ENCODE measurements around the gene TSPAN3. TPM values are rescaled to one million over a fixed set of nuclear protein-coding genes. Genes with fewer than 3 reads are reported as not detected.

The TSPAN3 gene
- total RNA-seq, 2 experiments from 2014 or later: 35.2 to 47.2 TPM

GRCh38 chr15:77094397-77095030, 23.6 kb upstream of the TSPAN3 start:
- TF ChIP-seq EZH2phosphoT487 (IDR thresholded peaks at IDR 0.05; ENCODE audit: borderline replicate concordance, low read depth, low read length) (no peak), CTCF (conservative IDR thresholded peaks at IDR 0.05; ENCODE audit: low read length) (peak; percentile 66)
- no peaks in the 10 kb centered on the region for H3K9me2 ChIP-seq (ENCODE audit: insufficient read depth, low read length)
- peak; percentile 12 for DNase-seq (ENCODE audit: low spot score)
- no peaks in the 10 kb centered on the region for H3K4me1 ChIP-seq (ENCODE audit: insufficient read depth, low read length, poor library complexity, severe bottlenecking)
- H4K20me1 ChIP-seq (ENCODE audit: insufficient read depth, low read length): no peaks in the 10 kb centered on the region
- ChIA-PET CTCF (ENCODE audit: unreplicated experiment) (no interaction called here), POLR2A (interaction anchor here (0.5 to 0.6 kb wide), 3 partner anchors 14 to 1190 kb away, joined by 3 read pairs; no protein-coding TSS in a partner anchor)
- intact Hi-C loops (cut with micrococcal nuclease; ENCODE audit: unreplicated experiment): no loop called here
- no peaks in the 10 kb centered on the region for H3K9me3 ChIP-seq (ENCODE audit: low read length)
- H3K79me2 ChIP-seq (ENCODE audit: insufficient read depth, low read depth, low read length): no peaks in the 10 kb centered on the region
- no peaks in the 10 kb centered on the region for H3K36me3 ChIP-seq (ENCODE audit: insufficient read depth, low read length)
- H3K4me2 ChIP-seq (ENCODE audit: low read length): no peak overlapping the region
- BruUV-seq (replicated peaks): no TSS peak
- no peak overlapping the region for H3K27ac ChIP-seq (ENCODE audit: low read depth, low read length, poor library complexity, severe bottlenecking)
- no peak overlapping the region for H3K4me3 ChIP-seq (ENCODE audit: low read depth, low read length, poor library complexity, severe bottlenecking)
- no peak overlapping the region for H2AFZ ChIP-seq (ENCODE audit: low read length)

GRCh38 chr15:77093436-77093835, 22.5 kb upstream of the TSPAN3 start:
- no peak overlapping the region for H3K4me2 ChIP-seq (ENCODE audit: low read length)
- no peaks in the 10 kb centered on the region for H3K9me2 ChIP-seq (ENCODE audit: insufficient read depth, low read length)
- BruUV-seq (replicated peaks): no TSS peak
- H3K4me3 ChIP-seq (ENCODE audit: low read depth, low read length, poor library complexity, severe bottlenecking): no peak overlapping the region
- no peak for TF ChIP-seq CTCF (conservative IDR thresholded peaks at IDR 0.05; ENCODE audit: low read length)
- TF ChIP-seq EZH2phosphoT487 (IDR thresholded peaks at IDR 0.05; ENCODE audit: borderline replicate concordance, low read depth, low read length): no peak
- ChIA-PET CTCF (ENCODE audit: unreplicated experiment) (interaction anchor here (0.6 kb wide), 1 partner anchor 449 kb away, joined by 3 read pairs; no protein-coding TSS in a partner anchor), POLR2A (interaction anchor here (0.7 kb wide), 1 partner anchor 405 kb away, joined by 3 read pairs; no protein-coding TSS in a partner anchor)
- intact Hi-C loops (cut with micrococcal nuclease; ENCODE audit: unreplicated experiment): no loop called here
- no peak overlapping the region for H2AFZ ChIP-seq (ENCODE audit: low read length)
- H4K20me1 ChIP-seq (ENCODE audit: insufficient read depth, low read length): no peaks in the 10 kb centered on the region
- H3K4me1 ChIP-seq (ENCODE audit: insufficient read depth, low read length, poor library complexity, severe bottlenecking): no peaks in the 10 kb centered on the region
- H3K27ac ChIP-seq (ENCODE audit: low read depth, low read length, poor library complexity, severe bottlenecking): no peak overlapping the region
- no peak for DNase-seq (ENCODE audit: low spot score)
- no peaks in the 10 kb centered on the region for H3K9me3 ChIP-seq (ENCODE audit: low read length)
- H3K36me3 ChIP-seq (ENCODE audit: insufficient read depth, low read length): no peaks in the 10 kb centered on the region
- no peaks in the 10 kb centered on the region for H3K79me2 ChIP-seq (ENCODE audit: insufficient read depth, low read depth, low read length)

- H3K79me2 ChIP-seq (ENCODE audit: insufficient read depth, low read depth, low read length): no peaks in the 10 kb centered on the region
- ChIA-PET CTCF (ENCODE audit: unreplicated experiment) (no interaction called here), POLR2A (no interaction called here)
- H3K4me1 ChIP-seq (ENCODE audit: insufficient read depth, low read length, poor library complexity, severe bottlenecking): no peaks in the 10 kb centered on the region
- no peak overlapping the region for H3K4me2 ChIP-seq (ENCODE audit: low read length)
- H4K20me1 ChIP-seq (ENCODE audit: insufficient read depth, low read length): no peaks in the 10 kb centered on the region
- H3K9me2 ChIP-seq (ENCODE audit: insufficient read depth, low read length): no peaks in the 10 kb centered on the region
- no peaks in the 10 kb centered on the region for H3K36me3 ChIP-seq (ENCODE audit: insufficient read depth, low read length)
- no peaks in the 10 kb centered on the region for H3K9me3 ChIP-seq (ENCODE audit: low read length)
- no peak for TF ChIP-seq CTCF (conservative IDR thresholded peaks at IDR 0.05; ENCODE audit: low read length)
- no peak for TF ChIP-seq EZH2phosphoT487 (IDR thresholded peaks at IDR 0.05; ENCODE audit: borderline replicate concordance, low read depth, low read length)
- H3K27ac ChIP-seq (ENCODE audit: low read depth, low read length, poor library complexity, severe bottlenecking): no peak overlapping the region
- BruUV-seq (replicated peaks): no TSS peak
- no peak overlapping the region for H3K4me3 ChIP-seq (ENCODE audit: low read depth, low read length, poor library complexity, severe bottlenecking)
- no peak for DNase-seq (ENCODE audit: low spot score)
- intact Hi-C loops (cut with micrococcal nuclease; ENCODE audit: unreplicated experiment): no loop called here
- no peak overlapping the region for H2AFZ ChIP-seq (ENCODE audit: low read length)
Measured at GRCh38 chr15:77091097-77091496, 20.2 kb upstream of the TSPAN3 start.

Measured in OCI-LY7 (cell line).